ENCODE data around the gene TLR9.

DNA sequence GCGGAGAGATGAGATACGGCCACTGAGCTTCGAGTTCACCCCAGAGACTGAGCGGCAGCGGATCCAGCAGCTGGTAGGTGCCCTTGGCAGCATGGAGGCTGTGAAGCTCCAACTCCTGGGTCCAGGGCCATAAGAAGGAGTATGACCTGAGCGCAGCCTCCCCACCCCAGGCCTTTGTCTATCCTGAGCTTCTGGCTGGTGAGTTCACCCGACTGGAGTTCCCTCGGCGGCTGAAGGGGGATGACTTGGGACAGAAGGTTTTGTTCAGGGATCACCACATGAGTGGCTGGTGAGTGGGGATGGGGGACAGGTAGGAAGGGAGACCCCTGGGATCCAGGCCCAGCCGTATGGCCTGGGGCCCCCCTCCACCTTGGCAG is 22.7 kb upstream of the TLR9 start:
- TF ChIP-seq TAF1 (IDR thresholded peaks at IDR 0.05; ENCODE audit: low read depth) (no peak), EP300 (IDR thresholded peaks at IDR 0.05; ENCODE audit: borderline replicate concordance) (no peak), RAD21 (IDR thresholded peaks at IDR 0.05; ENCODE audit: low read depth) (no peak), CREB1 (IDR thresholded peaks at IDR 0.05; ENCODE audit: low read depth) (no peak), YY1 (IDR thresholded peaks at IDR 0.05; ENCODE audit: low read depth) (no peak), CEBPB (IDR thresholded peaks at IDR 0.05) (no peak), ZBTB7A (IDR thresholded peaks at IDR 0.05; ENCODE audit: low read depth) (no peak), EGR1 (IDR thresholded peaks at IDR 0.05) (no peak), TCF12 (IDR thresholded peaks at IDR 0.05; ENCODE audit: low read depth) (no peak)
- TF ChIP-seq, protein P1, sequence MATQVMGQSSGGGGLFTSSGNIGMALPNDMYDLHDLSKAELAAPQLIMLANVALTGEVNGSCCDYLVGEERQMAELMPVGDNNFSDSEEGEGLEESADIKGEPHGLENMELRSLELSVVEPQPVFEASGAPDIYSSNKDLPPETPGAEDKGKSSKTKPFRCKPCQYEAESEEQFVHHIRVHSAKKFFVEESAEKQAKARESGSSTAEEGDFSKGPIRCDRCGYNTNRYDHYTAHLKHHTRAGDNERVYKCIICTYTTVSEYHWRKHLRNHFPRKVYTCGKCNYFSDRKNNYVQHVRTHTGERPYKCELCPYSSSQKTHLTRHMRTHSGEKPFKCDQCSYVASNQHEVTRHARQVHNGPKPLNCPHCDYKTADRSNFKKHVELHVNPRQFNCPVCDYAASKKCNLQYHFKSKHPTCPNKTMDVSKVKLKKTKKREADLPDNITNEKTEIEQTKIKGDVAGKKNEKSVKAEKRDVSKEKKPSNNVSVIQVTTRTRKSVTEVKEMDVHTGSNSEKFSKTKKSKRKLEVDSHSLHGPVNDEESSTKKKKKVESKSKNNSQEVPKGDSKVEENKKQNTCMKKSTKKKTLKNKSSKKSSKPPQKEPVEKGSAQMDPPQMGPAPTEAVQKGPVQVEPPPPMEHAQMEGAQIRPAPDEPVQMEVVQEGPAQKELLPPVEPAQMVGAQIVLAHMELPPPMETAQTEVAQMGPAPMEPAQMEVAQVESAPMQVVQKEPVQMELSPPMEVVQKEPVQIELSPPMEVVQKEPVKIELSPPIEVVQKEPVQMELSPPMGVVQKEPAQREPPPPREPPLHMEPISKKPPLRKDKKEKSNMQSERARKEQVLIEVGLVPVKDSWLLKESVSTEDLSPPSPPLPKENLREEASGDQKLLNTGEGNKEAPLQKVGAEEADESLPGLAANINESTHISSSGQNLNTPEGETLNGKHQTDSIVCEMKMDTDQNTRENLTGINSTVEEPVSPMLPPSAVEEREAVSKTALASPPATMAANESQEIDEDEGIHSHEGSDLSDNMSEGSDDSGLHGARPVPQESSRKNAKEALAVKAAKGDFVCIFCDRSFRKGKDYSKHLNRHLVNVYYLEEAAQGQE (IDR thresholded peaks at IDR 0.05; ENCODE audit: low read depth), result no peak
- TF ChIP-seq, protein P2, sequence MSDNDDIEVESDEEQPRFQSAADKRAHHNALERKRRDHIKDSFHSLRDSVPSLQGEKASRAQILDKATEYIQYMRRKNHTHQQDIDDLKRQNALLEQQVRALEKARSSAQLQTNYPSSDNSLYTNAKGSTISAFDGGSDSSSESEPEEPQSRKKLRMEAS (IDR thresholded peaks at IDR 0.05), result no peak
- TF ChIP-seq, protein P3, sequence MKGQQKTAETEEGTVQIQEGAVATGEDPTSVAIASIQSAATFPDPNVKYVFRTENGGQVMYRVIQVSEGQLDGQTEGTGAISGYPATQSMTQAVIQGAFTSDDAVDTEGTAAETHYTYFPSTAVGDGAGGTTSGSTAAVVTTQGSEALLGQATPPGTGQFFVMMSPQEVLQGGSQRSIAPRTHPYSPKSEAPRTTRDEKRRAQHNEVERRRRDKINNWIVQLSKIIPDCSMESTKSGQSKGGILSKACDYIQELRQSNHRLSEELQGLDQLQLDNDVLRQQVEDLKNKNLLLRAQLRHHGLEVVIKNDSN (IDR thresholded peaks at IDR 0.05), result no peak

Measured in Ishikawa (cell line).